Ishikawa (cell line): ENCODE results near the gene HHIPL1.

Experiments
- CEBPB ChIP-seq: IDR thresholded peaks from 2 replicates; pipeline ENCODE4 v1.6.1; 2012
- CREB1 ChIP-seq: IDR thresholded peaks from 2 replicates; pipeline ENCODE4 v1.6.1; 2012; ENCODE audit warnings: low read depth
- EGR1 ChIP-seq: IDR thresholded peaks from 2 replicates; pipeline ENCODE4 v1.6.1; 2012
- EP300 ChIP-seq: IDR thresholded peaks from 2 replicates; pipeline ENCODE4 v1.6.1; 2012; ENCODE audit warnings: borderline replicate concordance
- NFIC ChIP-seq: IDR thresholded peaks from 2 replicates; pipeline ENCODE4 v1.6.1; 2012
- RAD21 ChIP-seq: IDR thresholded peaks from 2 replicates; pipeline ENCODE4 v1.6.1; 2012; ENCODE audit warnings: low read depth
- TAF1 ChIP-seq: IDR thresholded peaks from 2 replicates; pipeline ENCODE4 v1.6.1; 2012; ENCODE audit warnings: low read depth, mild to moderate bottlenecking
- TCF12 ChIP-seq: IDR thresholded peaks from 2 replicates; pipeline ENCODE4 v1.6.1; 2012; ENCODE audit warnings: low read depth
- TEAD4 ChIP-seq: IDR thresholded peaks from 2 replicates; pipeline ENCODE4 v1.6.1; 2012
- USF1 ChIP-seq: IDR thresholded peaks from 2 replicates; pipeline ENCODE4 v1.6.1; 2012
- YY1 ChIP-seq: IDR thresholded peaks from 2 replicates; pipeline ENCODE4 v1.6.1; 2012; ENCODE audit warnings: low read depth
- ZBTB7A ChIP-seq: IDR thresholded peaks from 2 replicates; pipeline ENCODE4 v1.6.1; 2012; ENCODE audit warnings: low read depth
- TF ChIP-seq, protein P1 (sequence below): IDR thresholded peaks from 2 replicates; pipeline ENCODE4 v1.6.1; 2012; ENCODE audit warnings: low read depth, mild to moderate bottlenecking
- TF ChIP-seq, protein P2 (sequence below): IDR thresholded peaks from 2 replicates; pipeline ENCODE4 v1.6.1; 2012

- no peak for TF ChIP-seq CEBPB
- TF ChIP-seq, protein P1, sequence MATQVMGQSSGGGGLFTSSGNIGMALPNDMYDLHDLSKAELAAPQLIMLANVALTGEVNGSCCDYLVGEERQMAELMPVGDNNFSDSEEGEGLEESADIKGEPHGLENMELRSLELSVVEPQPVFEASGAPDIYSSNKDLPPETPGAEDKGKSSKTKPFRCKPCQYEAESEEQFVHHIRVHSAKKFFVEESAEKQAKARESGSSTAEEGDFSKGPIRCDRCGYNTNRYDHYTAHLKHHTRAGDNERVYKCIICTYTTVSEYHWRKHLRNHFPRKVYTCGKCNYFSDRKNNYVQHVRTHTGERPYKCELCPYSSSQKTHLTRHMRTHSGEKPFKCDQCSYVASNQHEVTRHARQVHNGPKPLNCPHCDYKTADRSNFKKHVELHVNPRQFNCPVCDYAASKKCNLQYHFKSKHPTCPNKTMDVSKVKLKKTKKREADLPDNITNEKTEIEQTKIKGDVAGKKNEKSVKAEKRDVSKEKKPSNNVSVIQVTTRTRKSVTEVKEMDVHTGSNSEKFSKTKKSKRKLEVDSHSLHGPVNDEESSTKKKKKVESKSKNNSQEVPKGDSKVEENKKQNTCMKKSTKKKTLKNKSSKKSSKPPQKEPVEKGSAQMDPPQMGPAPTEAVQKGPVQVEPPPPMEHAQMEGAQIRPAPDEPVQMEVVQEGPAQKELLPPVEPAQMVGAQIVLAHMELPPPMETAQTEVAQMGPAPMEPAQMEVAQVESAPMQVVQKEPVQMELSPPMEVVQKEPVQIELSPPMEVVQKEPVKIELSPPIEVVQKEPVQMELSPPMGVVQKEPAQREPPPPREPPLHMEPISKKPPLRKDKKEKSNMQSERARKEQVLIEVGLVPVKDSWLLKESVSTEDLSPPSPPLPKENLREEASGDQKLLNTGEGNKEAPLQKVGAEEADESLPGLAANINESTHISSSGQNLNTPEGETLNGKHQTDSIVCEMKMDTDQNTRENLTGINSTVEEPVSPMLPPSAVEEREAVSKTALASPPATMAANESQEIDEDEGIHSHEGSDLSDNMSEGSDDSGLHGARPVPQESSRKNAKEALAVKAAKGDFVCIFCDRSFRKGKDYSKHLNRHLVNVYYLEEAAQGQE: no peak
- TF ChIP-seq YY1: no peak
- no peak for TF ChIP-seq CREB1
- no peak for TF ChIP-seq RAD21
- TF ChIP-seq TEAD4: no peak
- TF ChIP-seq, protein P2, sequence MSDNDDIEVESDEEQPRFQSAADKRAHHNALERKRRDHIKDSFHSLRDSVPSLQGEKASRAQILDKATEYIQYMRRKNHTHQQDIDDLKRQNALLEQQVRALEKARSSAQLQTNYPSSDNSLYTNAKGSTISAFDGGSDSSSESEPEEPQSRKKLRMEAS: no peak
- TF ChIP-seq EP300: no peak
- TF ChIP-seq NFIC: no peak
- TF ChIP-seq TAF1: no peak
- TF ChIP-seq EGR1: no peak
- TF ChIP-seq USF1: no peak
- TF ChIP-seq ZBTB7A: no peak
- no peak for TF ChIP-seq TCF12
These were observed 45.7 kb downstream of the HHIPL1 start for GRCh38 chr14:99690636-99691035.
